ENCODE measurements around the gene KLK15.

- TF ChIP-seq EZH2 (IDR thresholded peaks at IDR 0.05; ENCODE audit: borderline replicate concordance, low read length) (no peak), CTCF (IDR thresholded peaks at IDR 0.05; ENCODE audit: low read length) (no peak)
These were observed 48.7 kb downstream of the KLK15 start for GRCh38 chr19:50784710-50785109.
